OCI-LY1 (cell line): ENCODE data around the gene ACSBG1.

ENCODE experiments used
- H2AFZ ChIP-seq: fragments of 200-600 bp; sonication (generic), shearing (Covaris generic); 2 replicates; pipeline ENCODE4 v1.6.0; 2014; ENCODE audit warnings: antibody characterized with exemption, mild to moderate bottlenecking, low read length
- H3F3A ChIP-seq: fragments of 200-600 bp; sonication (generic), shearing (Covaris generic); 2 replicates; pipeline ENCODE4 v1.6.0; 2014; ENCODE audit warnings: mild to moderate bottlenecking, antibody characterized with exemption, low read length, moderate library complexity; ENCODE audit not compliant: insufficient read depth
- H3K27ac ChIP-seq: fragments of 200-600 bp; sonication (generic); 2 replicates; pipeline ENCODE4 v1.5.1; 2014; ENCODE audit warnings: low read length, mixed run types, mild to moderate bottlenecking, low read depth; ENCODE audit not compliant: poor library complexity, severe bottlenecking
- H3K27me3 ChIP-seq: fragments of 200-600 bp; sonication (generic); 2 replicates; pipeline ENCODE4 v1.6.0; 2014; ENCODE audit warnings: antibody characterized with exemption, mild to moderate bottlenecking, low read length, moderate library complexity; ENCODE audit not compliant: insufficient read depth
- H3K36me3 ChIP-seq: fragments of 200-600 bp; sonication (generic); 2 replicates; pipeline ENCODE4 v1.6.1; 2014; ENCODE audit warnings: mild to moderate bottlenecking, antibody characterized with exemption, low read length, moderate library complexity, mixed read lengths; ENCODE audit not compliant: insufficient read depth
- H3K4me1 ChIP-seq: fragments of 200-600 bp; sonication (generic); 2 replicates; pipeline ENCODE4 v1.5.1; 2014; ENCODE audit warnings: mild to moderate bottlenecking, low read length, moderate library complexity; ENCODE audit not compliant: insufficient read depth, severe bottlenecking
- H3K4me2 ChIP-seq: fragments of 200-600 bp; sonication (generic), shearing (Covaris generic); 2 replicates; pipeline ENCODE4 v1.6.1; 2014; ENCODE audit warnings: low read length
- H3K4me3 ChIP-seq: fragments of 200-600 bp; sonication (generic); 2 replicates; pipeline ENCODE4 v1.5.1; 2014; ENCODE audit warnings: low read length, low read depth, mild to moderate bottlenecking, mixed read lengths; ENCODE audit not compliant: poor library complexity, severe bottlenecking
- H3K79me2 ChIP-seq: fragments of 200-600 bp; shearing (Covaris generic); 2 replicates; pipeline ENCODE4 v1.6.1; 2016; ENCODE audit warnings: mixed run types, low read length, mixed read lengths; ENCODE audit not compliant: insufficient read depth
- H3K9ac ChIP-seq: fragments of 200-600 bp; sonication (generic), shearing (Covaris generic); 2 replicates; pipeline ENCODE4 v1.6.1; 2014; ENCODE audit warnings: mild to moderate bottlenecking, low read length, mixed read lengths
- H3K9me2 ChIP-seq: fragments of 200-600 bp; sonication (generic), shearing (Covaris generic); 2 replicates; pipeline ENCODE4 v1.6.1; 2014; ENCODE audit warnings: low read depth, mild to moderate bottlenecking, low read length, mixed read lengths
- H3K9me3 ChIP-seq: fragments of 200-600 bp; shearing (Covaris generic); 2 replicates; pipeline ENCODE4 v1.6.1; 2014; ENCODE audit warnings: low read length, mixed read lengths
- H4K20me1 ChIP-seq: fragments of 200-600 bp; sonication (generic), shearing (Covaris generic); 2 replicates; pipeline ENCODE4 v1.6.0; 2016; ENCODE audit warnings: mild to moderate bottlenecking, low read length; ENCODE audit not compliant: insufficient read depth
- EZH2 ChIP-seq: fragments of 200-600 bp; sonication (generic), shearing (Covaris generic); IDR thresholded peaks from 2 replicates; pipeline ENCODE4 v1.8.0; 2017; ENCODE audit warnings: borderline replicate concordance, mixed run types, mild to moderate bottlenecking, antibody characterized with exemption, low read length, moderate library complexity, mixed read lengths
- TF ChIP-seq, protein P1 (sequence below): fragments of 200-600 bp; sonication (generic), shearing (Covaris generic); IDR thresholded peaks from 2 replicates; pipeline ENCODE4 v1.5.1; 2017; ENCODE audit warnings: mild to moderate bottlenecking, antibody characterized with exemption, low read length, moderate library complexity, mixed read lengths

ACSBG1 gene

GRCh38 chr15:78206326-78207109 lies 27.8 kb downstream of the ACSBG1 start:
- Histone ChIP-seq H3K9me3 (no peaks in the 10 kb centered on the region), H2AFZ (no peak overlapping the region), H3K36me3 (no peaks in the 10 kb centered on the region), H3K4me1 (no peaks in the 10 kb centered on the region), H3K4me3 (no peak overlapping the region), H3K9ac (no peak overlapping the region), H3K79me2 (no peaks in the 10 kb centered on the region), H3F3A (no peaks in the 10 kb centered on the region), H4K20me1 (no peaks in the 10 kb centered on the region), H3K9me2 (no peaks in the 10 kb centered on the region), H3K27me3 (0 out of 2 replicates have a peak, but pooled peaks cover under 1% of the 10 kb centered on the region), H3K27ac (no peak overlapping the region), H3K4me2 (no peak overlapping the region)
- TF ChIP-seq, protein P1, sequence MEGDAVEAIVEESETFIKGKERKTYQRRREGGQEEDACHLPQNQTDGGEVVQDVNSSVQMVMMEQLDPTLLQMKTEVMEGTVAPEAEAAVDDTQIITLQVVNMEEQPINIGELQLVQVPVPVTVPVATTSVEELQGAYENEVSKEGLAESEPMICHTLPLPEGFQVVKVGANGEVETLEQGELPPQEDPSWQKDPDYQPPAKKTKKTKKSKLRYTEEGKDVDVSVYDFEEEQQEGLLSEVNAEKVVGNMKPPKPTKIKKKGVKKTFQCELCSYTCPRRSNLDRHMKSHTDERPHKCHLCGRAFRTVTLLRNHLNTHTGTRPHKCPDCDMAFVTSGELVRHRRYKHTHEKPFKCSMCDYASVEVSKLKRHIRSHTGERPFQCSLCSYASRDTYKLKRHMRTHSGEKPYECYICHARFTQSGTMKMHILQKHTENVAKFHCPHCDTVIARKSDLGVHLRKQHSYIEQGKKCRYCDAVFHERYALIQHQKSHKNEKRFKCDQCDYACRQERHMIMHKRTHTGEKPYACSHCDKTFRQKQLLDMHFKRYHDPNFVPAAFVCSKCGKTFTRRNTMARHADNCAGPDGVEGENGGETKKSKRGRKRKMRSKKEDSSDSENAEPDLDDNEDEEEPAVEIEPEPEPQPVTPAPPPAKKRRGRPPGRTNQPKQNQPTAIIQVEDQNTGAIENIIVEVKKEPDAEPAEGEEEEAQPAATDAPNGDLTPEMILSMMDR = no peak
- TF ChIP-seq EZH2 = no peak

DNA sequence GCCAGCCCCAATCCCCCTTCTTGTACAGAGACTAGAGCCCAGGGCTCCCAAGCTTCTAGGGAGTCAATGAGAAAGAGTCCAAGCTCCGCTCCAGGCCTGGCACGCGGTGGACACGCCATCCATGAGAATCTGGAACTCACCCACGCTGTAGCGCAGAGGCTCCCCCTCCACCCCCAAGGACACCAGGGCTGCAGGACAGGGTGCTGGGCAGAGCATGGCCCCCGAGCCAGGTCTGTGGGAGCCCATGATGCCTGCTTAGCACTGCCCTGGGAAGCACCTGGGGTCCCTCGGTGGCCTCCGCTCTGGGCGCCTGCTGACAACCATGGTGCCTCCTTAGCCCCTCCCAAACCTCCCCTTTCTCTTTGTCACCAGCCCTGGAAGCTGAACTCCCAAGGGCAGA lies 28.5 kb downstream of the ACSBG1 start:
- Histone ChIP-seq H3K4me3 (no peak overlapping the region), H3K4me2 (no peak overlapping the region), H3K9me2 (no peaks in the 10 kb centered on the region), H4K20me1 (no peaks in the 10 kb centered on the region), H3K79me2 (no peaks in the 10 kb centered on the region), H2AFZ (no peak overlapping the region), H3K4me1 (no peaks in the 10 kb centered on the region), H3K36me3 (no peaks in the 10 kb centered on the region), H3K27ac (no peak overlapping the region), H3K9ac (no peak overlapping the region), H3K27me3 (no peaks in the 10 kb centered on the region), H3K9me3 (no peaks in the 10 kb centered on the region), H3F3A (no peaks in the 10 kb centered on the region)
- TF ChIP-seq, protein P1 = no peak
- TF ChIP-seq EZH2 = no peak

DNA sequence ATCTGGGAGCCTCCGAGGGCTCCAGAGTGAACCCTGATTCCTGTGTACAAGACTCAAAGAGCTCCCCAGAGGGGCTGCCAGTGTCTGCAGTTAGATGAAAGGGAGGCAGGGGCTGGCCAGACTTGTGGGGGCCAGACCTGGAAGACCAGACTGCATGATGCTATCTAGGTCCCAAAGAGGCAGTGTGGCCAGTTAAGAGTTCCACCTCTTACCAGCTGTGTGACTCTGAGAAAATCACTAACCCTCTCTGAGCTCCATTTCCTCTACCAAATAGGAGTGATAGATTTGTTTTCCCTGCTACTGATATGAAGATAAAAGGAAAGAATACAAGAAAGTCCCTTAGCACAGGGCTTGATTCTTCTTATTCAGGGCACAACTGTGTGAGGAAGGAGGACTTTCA lies 29.0 kb downstream of the ACSBG1 start:
- H3K4me2 ChIP-seq = no peak overlapping the region
- no peak overlapping the region for H3K9ac ChIP-seq
- H3K9me2 ChIP-seq = no peaks in the 10 kb centered on the region
- no peaks in the 10 kb centered on the region for H3K36me3 ChIP-seq
- no peak for TF ChIP-seq EZH2
- TF ChIP-seq, protein P1 = no peak
- H3K4me3 ChIP-seq = no peak overlapping the region
- no peaks in the 10 kb centered on the region for H4K20me1 ChIP-seq
- H3K27ac ChIP-seq = no peak overlapping the region
- no peaks in the 10 kb centered on the region for H3F3A ChIP-seq
- peaks cover 1% of the 10 kb centered on the region; the same call in 1 of the 2 replicates for H3K27me3 ChIP-seq
- H2AFZ ChIP-seq = no peak overlapping the region
- H3K79me2 ChIP-seq = no peaks in the 10 kb centered on the region
- no peaks in the 10 kb centered on the region for H3K9me3 ChIP-seq
- H3K4me1 ChIP-seq = no peaks in the 10 kb centered on the region
